GM23338 (cell line): ENCODE results near the gene AGAP5.
"Not testable (repeated sequence)": the region's sequence is repeated elsewhere in the genome, so short reads cannot be mapped to it uniquely, and the experiment has no call there.

ENCODE experiments used
- CREB1 ChIP-seq: fragments of 250-450 bp; sonication (Bioruptor Pico); IDR thresholded peaks from 2 replicates; pipeline ENCODE4 v1.5.0; 2020; ENCODE audit warnings: low read depth, mild to moderate bottlenecking, moderate library complexity
- EZH2 ChIP-seq: fragments of 200-600 bp; sonication (generic); IDR thresholded peaks from one replicate; pipeline ENCODE4 v1.8.0; 2017; ENCODE audit warnings: antibody characterized with exemption, mild to moderate bottlenecking, low read depth; ENCODE audit not compliant: unreplicated experiment
- EZH2phosphoT487 ChIP-seq: fragments of 200-600 bp; sonication (generic); IDR thresholded peaks from one replicate; pipeline ENCODE4 v1.8.1; 2018; ENCODE audit warnings: antibody characterized with exemption; ENCODE audit not compliant: unreplicated experiment
- POLR2AphosphoS5 ChIP-seq: IDR thresholded peaks from 2 replicates; pipeline ENCODE4 v1.6.1; 2016; ENCODE audit warnings: antibody characterized with exemption, low read depth
- ZNF114 ChIP-seq: fragments of 250-450 bp; sonication (Bioruptor Pico); IDR thresholded peaks from 2 replicates; pipeline ENCODE4 v1.5.0; 2020; ENCODE audit warnings: mild to moderate bottlenecking, moderate library complexity
- ZNF331 ChIP-seq: fragments of 250-450 bp; sonication (Bioruptor Pico); IDR thresholded peaks from 2 replicates; pipeline ENCODE4 v1.5.0; 2020; ENCODE audit warnings: low read depth, mild to moderate bottlenecking, moderate library complexity
- TF ChIP-seq, protein P1 (sequence below), 2 experiments: fragments of 200-600 bp in 1 of 2; sonication (generic) in 1 of 2; conservative IDR thresholded peaks; 2 replicates each; pipeline versions ENCODE4 v1.5.1 to v1.6.1; 2016 to 2017; ENCODE audit warnings: antibody characterized with exemption in 2 of 2, low read depth in 2 of 2, mild to moderate bottlenecking in 2 of 2, moderate library complexity in 1 of 2
- TF ChIP-seq, protein P2 (sequence below): IDR thresholded peaks from one replicate; pipeline ENCODE4 v1.6.1; 2018; ENCODE audit warnings: antibody characterized with exemption; ENCODE audit not compliant: unreplicated experiment
- TF ChIP-seq, protein P3 (sequence below): IDR thresholded peaks from 2 replicates; pipeline ENCODE4 v1.6.1; 2016; ENCODE audit warnings: antibody characterized with exemption

DNA sequence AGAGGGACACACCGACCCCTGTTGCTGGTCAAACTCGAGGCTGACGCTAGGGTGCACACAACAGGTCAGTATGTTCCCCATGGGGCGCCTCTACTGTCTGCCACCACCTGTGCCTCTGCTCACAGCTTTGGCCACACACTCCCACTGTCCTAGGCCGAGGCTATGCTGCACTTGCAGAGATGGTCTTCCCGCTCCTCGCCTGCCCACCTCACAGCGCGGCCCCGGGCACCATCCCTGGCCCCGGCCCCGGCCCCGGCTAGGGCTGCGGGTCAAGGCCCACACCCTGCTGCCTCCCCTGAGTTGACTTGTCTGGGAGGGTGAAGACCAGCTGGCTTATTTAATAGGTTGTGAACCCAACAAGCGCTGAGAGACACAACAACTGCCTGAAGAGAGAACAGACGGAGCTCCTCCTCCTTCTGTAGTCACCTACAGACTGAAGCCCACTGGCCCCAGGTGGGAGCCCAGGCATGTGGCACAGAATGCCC lies at the start of gene AGAP5:
- TF ChIP-seq, protein P1, sequence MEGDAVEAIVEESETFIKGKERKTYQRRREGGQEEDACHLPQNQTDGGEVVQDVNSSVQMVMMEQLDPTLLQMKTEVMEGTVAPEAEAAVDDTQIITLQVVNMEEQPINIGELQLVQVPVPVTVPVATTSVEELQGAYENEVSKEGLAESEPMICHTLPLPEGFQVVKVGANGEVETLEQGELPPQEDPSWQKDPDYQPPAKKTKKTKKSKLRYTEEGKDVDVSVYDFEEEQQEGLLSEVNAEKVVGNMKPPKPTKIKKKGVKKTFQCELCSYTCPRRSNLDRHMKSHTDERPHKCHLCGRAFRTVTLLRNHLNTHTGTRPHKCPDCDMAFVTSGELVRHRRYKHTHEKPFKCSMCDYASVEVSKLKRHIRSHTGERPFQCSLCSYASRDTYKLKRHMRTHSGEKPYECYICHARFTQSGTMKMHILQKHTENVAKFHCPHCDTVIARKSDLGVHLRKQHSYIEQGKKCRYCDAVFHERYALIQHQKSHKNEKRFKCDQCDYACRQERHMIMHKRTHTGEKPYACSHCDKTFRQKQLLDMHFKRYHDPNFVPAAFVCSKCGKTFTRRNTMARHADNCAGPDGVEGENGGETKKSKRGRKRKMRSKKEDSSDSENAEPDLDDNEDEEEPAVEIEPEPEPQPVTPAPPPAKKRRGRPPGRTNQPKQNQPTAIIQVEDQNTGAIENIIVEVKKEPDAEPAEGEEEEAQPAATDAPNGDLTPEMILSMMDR (conservative IDR thresholded peaks at IDR 0.05; ENCODE audit: low read depth in 2 of 2) = not testable (repeated sequence)
- not testable (repeated sequence) for TF ChIP-seq CREB1 (CRISPR knock-in tag); ZNF114 (CRISPR knock-in tag); POLR2AphosphoS5; ZNF331 (CRISPR knock-in tag); EZH2phosphoT487; EZH2
- TF ChIP-seq, protein P2, sequence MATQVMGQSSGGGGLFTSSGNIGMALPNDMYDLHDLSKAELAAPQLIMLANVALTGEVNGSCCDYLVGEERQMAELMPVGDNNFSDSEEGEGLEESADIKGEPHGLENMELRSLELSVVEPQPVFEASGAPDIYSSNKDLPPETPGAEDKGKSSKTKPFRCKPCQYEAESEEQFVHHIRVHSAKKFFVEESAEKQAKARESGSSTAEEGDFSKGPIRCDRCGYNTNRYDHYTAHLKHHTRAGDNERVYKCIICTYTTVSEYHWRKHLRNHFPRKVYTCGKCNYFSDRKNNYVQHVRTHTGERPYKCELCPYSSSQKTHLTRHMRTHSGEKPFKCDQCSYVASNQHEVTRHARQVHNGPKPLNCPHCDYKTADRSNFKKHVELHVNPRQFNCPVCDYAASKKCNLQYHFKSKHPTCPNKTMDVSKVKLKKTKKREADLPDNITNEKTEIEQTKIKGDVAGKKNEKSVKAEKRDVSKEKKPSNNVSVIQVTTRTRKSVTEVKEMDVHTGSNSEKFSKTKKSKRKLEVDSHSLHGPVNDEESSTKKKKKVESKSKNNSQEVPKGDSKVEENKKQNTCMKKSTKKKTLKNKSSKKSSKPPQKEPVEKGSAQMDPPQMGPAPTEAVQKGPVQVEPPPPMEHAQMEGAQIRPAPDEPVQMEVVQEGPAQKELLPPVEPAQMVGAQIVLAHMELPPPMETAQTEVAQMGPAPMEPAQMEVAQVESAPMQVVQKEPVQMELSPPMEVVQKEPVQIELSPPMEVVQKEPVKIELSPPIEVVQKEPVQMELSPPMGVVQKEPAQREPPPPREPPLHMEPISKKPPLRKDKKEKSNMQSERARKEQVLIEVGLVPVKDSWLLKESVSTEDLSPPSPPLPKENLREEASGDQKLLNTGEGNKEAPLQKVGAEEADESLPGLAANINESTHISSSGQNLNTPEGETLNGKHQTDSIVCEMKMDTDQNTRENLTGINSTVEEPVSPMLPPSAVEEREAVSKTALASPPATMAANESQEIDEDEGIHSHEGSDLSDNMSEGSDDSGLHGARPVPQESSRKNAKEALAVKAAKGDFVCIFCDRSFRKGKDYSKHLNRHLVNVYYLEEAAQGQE = not testable (repeated sequence)
- TF ChIP-seq, protein P3, sequence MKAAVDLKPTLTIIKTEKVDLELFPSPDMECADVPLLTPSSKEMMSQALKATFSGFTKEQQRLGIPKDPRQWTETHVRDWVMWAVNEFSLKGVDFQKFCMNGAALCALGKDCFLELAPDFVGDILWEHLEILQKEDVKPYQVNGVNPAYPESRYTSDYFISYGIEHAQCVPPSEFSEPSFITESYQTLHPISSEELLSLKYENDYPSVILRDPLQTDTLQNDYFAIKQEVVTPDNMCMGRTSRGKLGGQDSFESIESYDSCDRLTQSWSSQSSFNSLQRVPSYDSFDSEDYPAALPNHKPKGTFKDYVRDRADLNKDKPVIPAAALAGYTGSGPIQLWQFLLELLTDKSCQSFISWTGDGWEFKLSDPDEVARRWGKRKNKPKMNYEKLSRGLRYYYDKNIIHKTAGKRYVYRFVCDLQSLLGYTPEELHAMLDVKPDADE = not testable (repeated sequence)
